Anterior cingulate cortex (tissue), 58 donors: Measurements from ENCODE around the gene OR52E1.

ENCODE experiments used
- DNase-seq, 58 donors: peaks; one replicate each; lab custom pipeline; 2025; lab: John Stamatoyannopoulos, UW

Gene OR52E1

GRCh38 chr11:5107285-5107684 is 37.9 kb downstream of the OR52E1 start:
- no peak for DNase-seq

DNA sequence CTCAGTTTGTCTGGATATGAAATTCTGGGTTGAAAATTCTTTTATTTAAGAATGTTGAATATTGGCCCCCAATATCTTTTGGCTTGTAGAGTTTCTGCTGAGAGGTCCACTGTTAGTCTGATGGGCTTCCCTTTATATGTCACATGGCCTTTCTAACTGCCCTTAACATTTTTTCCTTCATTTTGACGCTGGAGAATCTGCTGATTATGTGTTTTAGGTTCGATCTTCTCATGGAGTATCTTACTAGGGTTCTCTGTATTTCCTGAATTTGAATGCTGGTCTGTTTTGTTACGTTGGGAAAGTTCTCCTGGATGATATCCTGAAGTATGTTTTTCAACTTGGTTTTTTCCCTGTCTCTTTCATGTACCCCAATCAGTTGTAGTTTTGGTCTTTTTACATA is 46.0 kb downstream of the OR52E1 start:
- no peak for DNase-seq

GRCh38 chr11:5117588-5117987 is 48.2 kb downstream of the OR52E1 start:
- DNase-seq, result no peak

DNA sequence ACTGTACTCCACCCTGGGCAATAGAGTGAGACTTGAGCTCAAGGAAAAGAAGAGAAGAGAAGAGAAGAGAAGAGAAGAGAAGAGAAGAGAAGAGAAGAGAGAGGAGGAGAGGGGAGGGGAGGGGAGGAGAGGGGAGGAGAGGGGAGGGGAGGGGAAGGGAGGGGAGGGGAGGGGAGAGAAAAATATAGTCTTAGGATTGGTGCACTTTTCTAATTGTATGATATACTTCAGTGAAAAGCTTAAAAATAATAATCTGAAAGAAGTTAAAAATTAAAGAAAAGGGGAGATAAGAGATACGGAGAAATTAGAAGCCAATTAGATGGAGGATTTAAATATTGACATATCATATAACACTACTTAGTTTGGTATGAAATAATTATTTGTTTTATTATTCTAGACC is 49.5 kb downstream of the OR52E1 start:
- no peak for DNase-seq
